Keratinocyte (primary cell): ENCODE results near the gene POLR3G. TPM values are rescaled to one million over a fixed set of nuclear protein-coding genes. Genes with fewer than 3 reads are reported as not detected.

Experiments used
- DNase-seq: peaks from one replicate; pipeline ENCODE4 v3.0.0-alpha.2; 2011; ENCODE audit warnings: low read depth, missing footprints, low spot score
- FAIRE-seq: peaks from 2 replicates; lab custom pipeline; 2011; peaks lifted over from hg19 to GRCh38; lab: Jason Lieb, UNC
- H2AFZ ChIP-seq: 2 replicates; pipeline ENCODE4 v1.6.0; 2012; ENCODE audit warnings: low read length, control low read depth, inconsistent platforms; ENCODE audit not compliant: control insufficient read depth
- H3K27ac ChIP-seq: 2 replicates; pipeline ENCODE4 v1.5.1; 2011; ENCODE audit warnings: low read length; ENCODE audit not compliant: control insufficient read depth, insufficient read depth
- H3K27me3 ChIP-seq: 3 replicates; pipeline ENCODE4 v1.6.0; 2011; ENCODE audit warnings: low read length; ENCODE audit not compliant: control insufficient read depth, insufficient read depth; ENCODE audit errors: extremely low read depth
- H3K36me3 ChIP-seq, 2 experiments: 2 replicates in 1 of 2; 3 replicates in 1 of 2; pipeline ENCODE4 v1.5.1; 2011; ENCODE audit warnings: low read length in 2 of 2, mild to moderate bottlenecking in 1 of 2; ENCODE audit not compliant: control insufficient read depth in 2 of 2, insufficient read depth in 2 of 2; ENCODE audit errors: extremely low read depth in 1 of 2
- H3K4me1 ChIP-seq: 3 replicates; pipeline ENCODE4 v1.5.1; 2011; ENCODE audit warnings: low read length; ENCODE audit not compliant: control insufficient read depth, insufficient read depth; ENCODE audit errors: extremely low read depth
- H3K4me2 ChIP-seq: 3 replicates; pipeline ENCODE4 v1.6.0; 2011; ENCODE audit warnings: low read depth, low read length; ENCODE audit not compliant: control insufficient read depth, insufficient read depth; ENCODE audit errors: extremely low read depth
- H3K4me3 ChIP-seq, 3 experiments: fragments of 200-600 bp in 1 of 3; sonication (generic) in 1 of 3; 2 replicates in 2 of 3; 3 replicates in 1 of 3; pipeline ENCODE4 v1.5.1; 2011 to 2016; ENCODE audit warnings: low read length in 3 of 3, mild to moderate bottlenecking in 3 of 3, control low read depth in 2 of 3, inconsistent platforms in 1 of 3, low read depth in 1 of 3, mixed read lengths in 1 of 3, mixed run types in 1 of 3, moderate library complexity in 1 of 3; ENCODE audit not compliant: control insufficient read depth in 2 of 3, insufficient read depth in 2 of 3; ENCODE audit errors: extremely low read depth in 1 of 3
- H3K79me2 ChIP-seq: 2 replicates; pipeline ENCODE4 v1.6.0; 2012; ENCODE audit warnings: low read length; ENCODE audit not compliant: control insufficient read depth, insufficient read depth
- H3K9ac ChIP-seq: 3 replicates; pipeline ENCODE4 v1.6.0; 2011; ENCODE audit warnings: low read length; ENCODE audit not compliant: control insufficient read depth, insufficient read depth; ENCODE audit errors: extremely low read depth
- H3K9me1 ChIP-seq: 3 replicates; pipeline ENCODE4 v1.6.0; 2011; ENCODE audit warnings: low read length; ENCODE audit not compliant: control insufficient read depth, insufficient read depth; ENCODE audit errors: extremely low read depth
- H3K9me3 ChIP-seq: 2 replicates; pipeline ENCODE4 v1.5.1; 2012; ENCODE audit warnings: low read depth, low read length; ENCODE audit not compliant: control insufficient read depth
- H4K20me1 ChIP-seq: 3 replicates; pipeline ENCODE4 v1.6.0; 2011; ENCODE audit warnings: low read length; ENCODE audit not compliant: control insufficient read depth, insufficient read depth; ENCODE audit errors: extremely low read depth
- CTCF ChIP-seq, 3 experiments: IDR thresholded peaks in 1 of 3; conservative IDR thresholded peaks in 1 of 3; optimal IDR thresholded peaks in 1 of 3; 2 replicates in 2 of 3; 3 replicates in 1 of 3; pipeline versions ENCODE3 to v1.5.1; 2011; ENCODE audit warnings: low read length in 3 of 3, mild to moderate bottlenecking in 3 of 3, moderate library complexity in 2 of 3, control low read depth in 1 of 3, inconsistent platforms in 1 of 3; ENCODE audit not compliant: insufficient read depth in 2 of 3; ENCODE audit errors: extremely low read depth in 1 of 3
- EZH2 ChIP-seq: IDR thresholded peaks from one replicate; pipeline ENCODE4 v1.6.1; 2012; ENCODE audit warnings: inconsistent platforms, mild to moderate bottlenecking, low read length, moderate library complexity
- dilution Hi-C: fragments of 300-500 bp; cut with MboI; formaldehyde crosslinking; loops from one replicate; pipeline ENCODE4 v1.7.0; 2020; ENCODE audit warnings: low sequenced_read_pairs; ENCODE audit not compliant: extremely low pct_ligation_motif_present
- polyA plus RNA-seq, 5 experiments: library from polyadenylated mRNA; depleted of rRNA in 3 of 5; stranded (reverse) in 3 of 5; stranded (forward) in 1 of 5; unstranded in 1 of 5; fragments of >200 nt; gene quantifications; 1 replicate in 1 of 5; 2 replicates in 3 of 5; 3 replicates in 1 of 5; pipeline versions ENCODE4 v1.2.1 to v1.2.3, GENCODE V29; 2011 to 2012; ENCODE audit warnings: missing spikeins in 2 of 5, low read depth in 1 of 5, low replicate concordance in 1 of 5

The POLR3G gene
- polyA plus RNA-seq, 1 donor (not counting 4 experiments of a cell fraction or from before 2014, with no cell fraction given) = 27.0 TPM

GRCh38 chr5:90533794-90534193, 59.1 kb downstream of the POLR3G start:
- no peaks in the 10 kb centered on the region for H4K20me1 ChIP-seq
- peaks cover 4% of the 10 kb centered on the region for H3K27me3 ChIP-seq
- no peaks in the 10 kb centered on the region for H3K36me3 ChIP-seq
- FAIRE-seq (no peak), DNase-seq (no peak)
- dilution Hi-C loops = no loop called here
- H3K27ac ChIP-seq = no peak overlapping the region
- H3K4me2 ChIP-seq = no peak overlapping the region
- H3K4me3 ChIP-seq = no peak overlapping the region
- TF ChIP-seq CTCF (optimal IDR thresholded peaks at IDR 0.05 in 1 of 3, IDR thresholded peaks at IDR 0.05 in 1 of 3, conservative IDR thresholded peaks at IDR 0.05 in 1 of 3; ENCODE audit: extremely low read depth in 1 of 3, insufficient read depth in 2 of 3, low read length in 3 of 3) (no peak), EZH2 (no peak)
- H3K9me3 ChIP-seq = no peaks in the 10 kb centered on the region
- no peak overlapping the region for H3K9ac ChIP-seq
- H3K9me1 ChIP-seq = no peaks in the 10 kb centered on the region
- H2AFZ ChIP-seq = no peak overlapping the region
- peaks cover 6% of the 10 kb centered on the region for H3K79me2 ChIP-seq
- peaks cover 5% of the 10 kb centered on the region for H3K4me1 ChIP-seq

DNA sequence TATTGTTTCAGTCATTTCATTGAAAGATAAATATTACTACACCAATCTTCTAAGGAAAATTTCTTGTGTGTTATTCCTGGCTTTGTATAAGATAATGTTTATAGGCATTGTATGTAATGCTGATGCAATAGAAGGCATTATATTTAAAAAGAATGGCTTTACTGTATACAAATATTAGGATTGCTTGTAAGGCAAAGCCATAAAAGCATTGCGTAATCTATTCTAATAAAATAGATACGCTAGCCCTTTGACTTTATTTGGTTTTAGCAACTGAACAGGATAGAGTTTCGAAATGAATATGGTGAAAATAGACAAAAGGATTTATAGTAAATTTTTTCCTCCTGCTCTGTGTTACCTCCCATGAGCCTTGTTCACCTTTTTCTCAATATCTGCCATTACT, 60.3 kb downstream of the POLR3G start:
- Histone ChIP-seq H3K4me3 (no peak overlapping the region), H2AFZ (no peak overlapping the region), H3K9me3 (no peaks in the 10 kb centered on the region), H3K9me1 (no peaks in the 10 kb centered on the region), H3K4me2 (no peak overlapping the region), H3K27ac (no peak overlapping the region), H3K79me2 (no peaks in the 10 kb centered on the region), H4K20me1 (no peaks in the 10 kb centered on the region), H3K4me1 (peaks cover 5% of the 10 kb centered on the region), H3K36me3 (no peaks in the 10 kb centered on the region), H3K9ac (no peak overlapping the region), H3K27me3 (peaks cover 4% of the 10 kb centered on the region)
- dilution Hi-C loops = no loop called here
- DNase-seq (no peak), FAIRE-seq (no peak)
- no peak for TF ChIP-seq EZH2
- no peak for TF ChIP-seq CTCF (optimal IDR thresholded peaks at IDR 0.05 in 1 of 3, IDR thresholded peaks at IDR 0.05 in 1 of 3, conservative IDR thresholded peaks at IDR 0.05 in 1 of 3; ENCODE audit: extremely low read depth in 1 of 3, insufficient read depth in 2 of 3, low read length in 3 of 3)
